Measurements from ENCODE around the gene TBC1D10A.

TBC1D10A gene

GRCh38 chr22:30332994-30333706 lies 6.4 kb upstream of the TBC1D10A start:
- WGBS, 2 experiments (ENCODE audit: insufficient coverage in 2 of 2): 100% methylated on average over 1 of the region's 2 CpGs
- peaks cover 79% of the 10 kb centered on the region for H3K36me3 ChIP-seq (ENCODE audit: control insufficient read depth, insufficient read depth, low read length)
- no peak overlapping the region for H3K27ac ChIP-seq (ENCODE audit: low read depth, low read length, severe bottlenecking)

GRCh38 chr22:30332551-30332950 lies 5.8 kb upstream of the TBC1D10A start:
- Histone ChIP-seq H3K4me3 (ENCODE audit: extremely low read depth, insufficient read depth, low read length, poor library complexity, severe bottlenecking) (no peak overlapping the region), H3K27ac (ENCODE audit: low read depth, low read length, severe bottlenecking) (no peak overlapping the region), H3K9me3 (ENCODE audit: control insufficient read depth, low read length) (no peaks in the 10 kb centered on the region), H3K36me3 (ENCODE audit: control insufficient read depth, insufficient read depth, low read length) (peaks cover 75% of the 10 kb centered on the region), H3K4me1 (ENCODE audit: control insufficient read depth, insufficient read depth, low read length, poor library complexity, severe bottlenecking) (peaks cover 15% of the 10 kb centered on the region)
- 94 to 96% methylated on average over 3 of the region's 5 CpGs for WGBS, 2 experiments (ENCODE audit: insufficient coverage in 2 of 2)

More at GRCh38 chr22:30332994-30333706, 6.4 kb upstream of the TBC1D10A start:
- H3K9me3 ChIP-seq (ENCODE audit: control insufficient read depth, low read length): no peaks in the 10 kb centered on the region
- H3K4me1 ChIP-seq (ENCODE audit: control insufficient read depth, insufficient read depth, low read length, poor library complexity, severe bottlenecking): peaks cover 11% of the 10 kb centered on the region
- no peak overlapping the region for H3K4me3 ChIP-seq (ENCODE audit: extremely low read depth, insufficient read depth, low read length, poor library complexity, severe bottlenecking)

- Histone ChIP-seq H3K4me1 (ENCODE audit: control insufficient read depth, insufficient read depth, low read length, poor library complexity, severe bottlenecking) (peaks cover 28% of the 10 kb centered on the region), H3K36me3 (ENCODE audit: control insufficient read depth, insufficient read depth, low read length) (peaks cover 40% of the 10 kb centered on the region), H3K9me3 (ENCODE audit: control insufficient read depth, low read length) (no peaks in the 10 kb centered on the region), H3K27ac (ENCODE audit: low read depth, low read length, severe bottlenecking) (peak overlapping the region; percentile 77), H3K4me3 (ENCODE audit: extremely low read depth, insufficient read depth, low read length, poor library complexity, severe bottlenecking) (no peak overlapping the region)
- 83% methylated on average over 2 of the region's 3 CpGs; no CpG with 5 or more reads in 1 of the 2 experiments for WGBS, 2 experiments (ENCODE audit: insufficient coverage in 2 of 2)
Measured at GRCh38 chr22:30328466-30329049, 1.8 kb upstream of the TBC1D10A start.

GRCh38 chr22:30327864-30328345 lies 1.2 kb upstream of the TBC1D10A start:
- H3K36me3 ChIP-seq (ENCODE audit: control insufficient read depth, insufficient read depth, low read length): peaks cover 33% of the 10 kb centered on the region
- peak overlapping the region; percentile 77 for H3K27ac ChIP-seq (ENCODE audit: low read depth, low read length, severe bottlenecking)
- H3K4me1 ChIP-seq (ENCODE audit: control insufficient read depth, insufficient read depth, low read length, poor library complexity, severe bottlenecking): peaks cover 28% of the 10 kb centered on the region
- H3K4me3 ChIP-seq (ENCODE audit: extremely low read depth, insufficient read depth, low read length, poor library complexity, severe bottlenecking): no peak overlapping the region
- no peaks in the 10 kb centered on the region for H3K9me3 ChIP-seq (ENCODE audit: control insufficient read depth, low read length)
- WGBS, 2 experiments (ENCODE audit: insufficient coverage in 2 of 2): 65 to 100% methylated on average over 3 of the region's 5 CpGs

- H3K4me3 ChIP-seq (ENCODE audit: extremely low read depth, insufficient read depth, low read length, poor library complexity, severe bottlenecking): peak overlapping the region; percentile 72
- peaks cover 20% of the 10 kb centered on the region for H3K36me3 ChIP-seq (ENCODE audit: control insufficient read depth, insufficient read depth, low read length)
- peaks cover 28% of the 10 kb centered on the region for H3K4me1 ChIP-seq (ENCODE audit: control insufficient read depth, insufficient read depth, low read length, poor library complexity, severe bottlenecking)
- H3K27ac ChIP-seq (ENCODE audit: low read depth, low read length, severe bottlenecking): no peak overlapping the region
- no peaks in the 10 kb centered on the region for H3K9me3 ChIP-seq (ENCODE audit: control insufficient read depth, low read length)
- WGBS, 2 experiments (ENCODE audit: insufficient coverage in 2 of 2): 2 to 4% methylated on average over 22 to 25 of the region's 34 CpGs
Measured at GRCh38 chr22:30326255-30326705, 461 bp downstream of the TBC1D10A start.

GRCh38 chr22:30325724-30326254 lies 952 bp downstream of the TBC1D10A start:
- 57 to 72% methylated on average over 6 to 12 of the region's 14 CpGs for WGBS, 2 experiments (ENCODE audit: insufficient coverage in 2 of 2)
- Histone ChIP-seq H3K27ac (ENCODE audit: low read depth, low read length, severe bottlenecking) (no peak overlapping the region), H3K9me3 (ENCODE audit: control insufficient read depth, low read length) (no peaks in the 10 kb centered on the region), H3K36me3 (ENCODE audit: control insufficient read depth, insufficient read depth, low read length) (peaks cover 15% of the 10 kb centered on the region), H3K4me3 (ENCODE audit: extremely low read depth, insufficient read depth, low read length, poor library complexity, severe bottlenecking) (peak overlapping the region; percentile 72), H3K4me1 (ENCODE audit: control insufficient read depth, insufficient read depth, low read length, poor library complexity, severe bottlenecking) (peaks cover 26% of the 10 kb centered on the region)

- Histone ChIP-seq H3K27ac (ENCODE audit: low read depth, low read length, severe bottlenecking) (no peak overlapping the region), H3K9me3 (ENCODE audit: control insufficient read depth, low read length) (no peaks in the 10 kb centered on the region), H3K4me1 (ENCODE audit: control insufficient read depth, insufficient read depth, low read length, poor library complexity, severe bottlenecking) (peaks cover 21% of the 10 kb centered on the region), H3K4me3 (ENCODE audit: extremely low read depth, insufficient read depth, low read length, poor library complexity, severe bottlenecking) (peak overlapping the region; percentile 72), H3K36me3 (ENCODE audit: control insufficient read depth, insufficient read depth, low read length) (peaks cover 15% of the 10 kb centered on the region)
- WGBS, 2 experiments (ENCODE audit: insufficient coverage in 2 of 2): 79 to 83% methylated on average over 5 of the region's 5 CpGs
Measured at GRCh38 chr22:30325065-30325720, 1.5 kb downstream of the TBC1D10A start.

GRCh38 chr22:30324014-30324730 lies 2.6 kb downstream of the TBC1D10A start:
- Histone ChIP-seq H3K9me3 (ENCODE audit: control insufficient read depth, low read length) (no peaks in the 10 kb centered on the region), H3K27ac (ENCODE audit: low read depth, low read length, severe bottlenecking) (no peak overlapping the region), H3K4me1 (ENCODE audit: control insufficient read depth, insufficient read depth, low read length, poor library complexity, severe bottlenecking) (peaks cover 17% of the 10 kb centered on the region), H3K4me3 (ENCODE audit: extremely low read depth, insufficient read depth, low read length, poor library complexity, severe bottlenecking) (no peak overlapping the region), H3K36me3 (ENCODE audit: control insufficient read depth, insufficient read depth, low read length) (peaks cover 15% of the 10 kb centered on the region)
- 85 to 100% methylated on average over 3 to 5 of the region's 8 CpGs for WGBS, 2 experiments (ENCODE audit: insufficient coverage in 2 of 2)

GRCh38 chr22:30323246-30323645 lies 3.5 kb downstream of the TBC1D10A start:
- Histone ChIP-seq H3K4me3 (ENCODE audit: extremely low read depth, insufficient read depth, low read length, poor library complexity, severe bottlenecking) (no peak overlapping the region), H3K27ac (ENCODE audit: low read depth, low read length, severe bottlenecking) (no peak overlapping the region), H3K9me3 (ENCODE audit: control insufficient read depth, low read length) (no peaks in the 10 kb centered on the region), H3K36me3 (ENCODE audit: control insufficient read depth, insufficient read depth, low read length) (peaks cover 15% of the 10 kb centered on the region), H3K4me1 (ENCODE audit: control insufficient read depth, insufficient read depth, low read length, poor library complexity, severe bottlenecking) (peaks cover 17% of the 10 kb centered on the region)
- 80 to 100% methylated on average over 1 of the region's 3 CpGs for WGBS, 2 experiments (ENCODE audit: insufficient coverage in 2 of 2)

GRCh38 chr22:30321461-30321860 lies 5.3 kb downstream of the TBC1D10A start:
- peaks cover 13% of the 10 kb centered on the region for H3K4me1 ChIP-seq (ENCODE audit: control insufficient read depth, insufficient read depth, low read length, poor library complexity, severe bottlenecking)
- peaks cover 15% of the 10 kb centered on the region for H3K36me3 ChIP-seq (ENCODE audit: control insufficient read depth, insufficient read depth, low read length)
- H3K9me3 ChIP-seq (ENCODE audit: control insufficient read depth, low read length): no peaks in the 10 kb centered on the region
- H3K27ac ChIP-seq (ENCODE audit: low read depth, low read length, severe bottlenecking): no peak overlapping the region
- WGBS, 2 experiments (ENCODE audit: insufficient coverage in 2 of 2): 100% methylated on average over 1 of the region's 2 CpGs; no CpG with 5 or more reads in 1 of the 2 experiments
- no peak overlapping the region for H3K4me3 ChIP-seq (ENCODE audit: extremely low read depth, insufficient read depth, low read length, poor library complexity, severe bottlenecking)

All from mesodermal cell (in vitro differentiated cells).